Activated CD4-positive, alpha-beta memory T cell treated with anti-CD3 and anti-CD28 coated beads, Interleukin-2, amount 10 ng/mL, durations not matched to agents 7 days and 5 days (primary cell): ENCODE data around the gene CHSY1. TPM values are rescaled to one million over a fixed set of nuclear protein-coding genes. Genes with fewer than 3 reads are reported as not detected.
A peak's percentile ranks its signal among the peaks of the same experiment; 100 is the strongest.

Experiments used
- CTCF ChIA-PET: fragments of 350-600 bp; sonication (Branson Sonifier 250); formaldehyde crosslinking; loops from one replicate; lab custom pipeline; 2021; ENCODE audit warnings: antibody characterized with exemption, inconsistent platforms; lab: Charles Lee
- POLR2A ChIA-PET: fragments of 350-600 bp; sonication (Branson Sonifier 250); formaldehyde crosslinking; loops from one replicate; lab custom pipeline; 2021; ENCODE audit warnings: antibody characterized with exemption; lab: Charles Lee
- DNase-seq: peaks from one replicate; pipeline ENCODE4 v3.0.0-alpha.2; 2020
- H3K27ac Mint-ChIP-seq: one replicate; pipeline ENCODE4 v1.8.0; 2021; ENCODE audit warnings: mild to moderate bottlenecking, mixed read lengths
- H3K27me3 Mint-ChIP-seq: one replicate; pipeline ENCODE4 v1.8.0; 2021; ENCODE audit warnings: mixed read lengths
- H3K36me3 Mint-ChIP-seq: one replicate; pipeline ENCODE4 v1.8.0; 2021; ENCODE audit warnings: low read depth, mixed read lengths
- H3K4me1 Mint-ChIP-seq: one replicate; pipeline ENCODE4 v1.8.0; 2021; ENCODE audit warnings: mixed read lengths
- H3K4me3 Mint-ChIP-seq: one replicate; pipeline ENCODE4 v1.8.0; 2021; ENCODE audit warnings: mild to moderate bottlenecking, mixed read lengths
- H3K9me3 Mint-ChIP-seq: one replicate; pipeline ENCODE4 v1.8.0; 2021; ENCODE audit warnings: mixed read lengths
- total RNA-seq, 2 experiments: library from RNA; stranded (reverse); gene quantifications; one replicate each; pipeline ENCODE4 v1.2.3, GENCODE V29; 2021

CHSY1 gene
- total RNA-seq, 2 experiments from 2014 or later = 61.7 to 62.0 TPM

DNA sequence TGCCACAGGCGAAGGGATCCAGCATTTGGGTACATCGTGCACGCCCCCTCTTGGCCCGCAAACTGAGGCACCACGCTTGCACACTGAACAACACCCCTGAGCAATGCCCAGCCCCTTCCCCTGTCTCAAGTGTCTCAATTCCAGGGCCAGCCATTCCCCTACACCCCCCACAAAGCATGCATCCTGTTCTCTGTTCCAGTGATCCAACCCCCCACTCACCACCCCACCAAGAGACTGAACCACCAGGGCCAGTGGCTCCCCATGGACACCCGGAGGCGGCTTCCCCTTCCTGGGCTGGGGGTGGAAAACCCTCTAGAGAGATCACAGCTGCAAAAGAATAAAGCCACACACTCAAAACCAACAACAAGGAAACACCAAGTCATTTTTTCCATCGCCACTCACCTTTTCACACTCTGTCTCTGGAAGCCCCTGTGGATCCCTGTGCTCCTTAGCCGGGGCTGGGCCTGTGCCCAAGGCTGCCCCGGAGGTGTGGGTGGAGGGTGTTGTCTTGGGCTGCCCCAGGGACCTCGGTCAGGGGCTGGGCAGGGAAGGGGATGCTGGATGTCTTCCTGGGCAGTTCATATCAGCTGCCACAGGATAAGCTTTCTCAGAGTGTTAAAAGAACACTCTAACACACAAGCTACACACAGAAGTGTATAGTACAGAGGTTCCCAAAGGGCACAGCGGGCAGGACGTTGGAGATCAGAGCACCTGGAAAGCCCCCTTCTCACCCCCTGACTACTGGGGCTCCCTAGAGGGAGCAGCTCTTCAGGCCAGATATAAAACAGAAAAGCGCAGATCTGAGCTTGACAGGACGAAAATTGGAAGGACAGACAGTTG is 92.5 kb downstream of the CHSY1 start:
- H3K27ac Mint-ChIP-seq = no peak overlapping the region
- POLR2A ChIA-PET = interaction anchor here (0.8 to 1.9 kb wide), 5 partner anchors 8 to 40 kb away, joined by 3 to 5 read pairs (median 3); no protein-coding TSS in a partner anchor
- no peak overlapping the region for H3K4me3 Mint-ChIP-seq
- CTCF ChIA-PET = no interaction called here
- DNase-seq = peak; percentile 38
- H3K36me3 Mint-ChIP-seq = peaks cover 17% of the 10 kb centered on the region
- peaks cover 10% of the 10 kb centered on the region for H3K9me3 Mint-ChIP-seq
- peaks cover 47% of the 10 kb centered on the region for H3K4me1 Mint-ChIP-seq
- no peaks in the 10 kb centered on the region for H3K27me3 Mint-ChIP-seq

DNA sequence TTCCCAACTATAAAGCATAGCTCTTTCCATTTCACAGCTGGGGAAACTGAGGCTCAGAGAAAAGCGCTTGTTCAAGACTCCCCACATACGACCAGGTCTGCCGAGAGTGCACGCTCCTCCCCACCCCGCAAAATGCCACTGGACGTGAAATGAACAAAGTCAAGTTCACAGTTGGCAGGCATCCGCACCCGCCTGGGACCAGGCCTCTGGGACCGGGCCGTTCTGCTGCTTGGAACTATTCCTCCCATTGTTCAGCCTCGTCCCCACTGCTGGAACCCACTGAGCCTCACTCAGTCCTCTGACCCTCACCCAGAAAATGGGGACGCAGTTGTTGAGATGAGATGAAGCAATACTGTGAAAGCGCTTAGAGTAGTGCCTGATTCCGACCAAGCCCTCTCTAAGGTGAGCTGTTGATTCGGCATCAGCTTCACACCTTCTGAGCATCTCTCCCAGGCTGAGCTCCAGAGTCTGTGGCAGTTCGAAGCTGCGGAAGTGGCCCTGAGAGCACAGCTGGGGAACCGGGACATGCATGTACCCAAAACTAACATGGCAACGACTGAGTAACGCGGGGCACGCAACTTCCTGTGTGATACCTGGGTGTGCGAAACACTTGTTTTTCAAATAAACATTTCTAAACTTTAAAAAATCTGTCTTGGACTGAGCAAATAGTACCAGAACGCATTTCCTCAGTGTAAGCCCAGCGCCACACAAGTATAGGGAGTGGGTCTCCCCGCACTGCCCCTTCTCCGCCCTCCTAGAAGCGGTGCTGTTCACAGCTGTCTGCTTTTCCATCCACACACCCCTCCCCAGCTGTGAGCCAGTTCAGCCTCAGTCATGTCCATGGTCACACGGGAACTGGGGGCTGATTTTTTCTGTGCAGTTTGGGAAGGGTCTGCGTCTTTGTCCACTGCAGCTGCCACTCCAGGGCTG is 93.4 kb downstream of the CHSY1 start:
- Mint-ChIP-seq H3K27me3 (no peaks in the 10 kb centered on the region), H3K4me1 (peaks cover 46% of the 10 kb centered on the region), H3K4me3 (no peak overlapping the region), H3K36me3 (peaks cover 8% of the 10 kb centered on the region), H3K27ac (no peak overlapping the region), H3K9me3 (peaks cover under 1% of the 10 kb centered on the region)
- DNase-seq = no peak
- ChIA-PET POLR2A (interaction anchor here (0.9 to 1.9 kb wide), 2 partner anchors 8 to 9 kb away, joined by 3 to 5 read pairs; no protein-coding TSS in a partner anchor), CTCF (no interaction called here)

DNA sequence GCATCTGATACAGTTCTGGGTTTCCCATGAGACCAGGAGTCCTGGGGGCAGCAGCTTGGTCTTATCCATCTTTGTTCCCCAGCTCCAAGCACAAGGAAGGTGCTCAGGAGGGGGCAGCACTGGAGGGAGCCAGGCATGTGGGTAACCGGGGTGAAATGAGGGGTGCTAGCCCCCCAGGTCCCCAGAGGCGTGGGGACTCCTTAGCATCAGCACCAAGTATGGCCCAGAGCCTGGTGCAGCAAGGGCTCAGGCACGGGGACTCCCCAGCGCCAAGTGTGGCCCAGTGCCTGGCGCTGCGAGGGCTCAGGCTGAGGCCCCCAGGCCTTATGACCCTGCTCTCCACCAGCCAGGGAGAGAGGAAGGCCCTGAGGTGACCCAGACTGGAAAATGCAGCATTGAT is 94.1 kb downstream of the CHSY1 start:
- H3K36me3 Mint-ChIP-seq = peaks cover 7% of the 10 kb centered on the region
- H3K27ac Mint-ChIP-seq = no peak overlapping the region
- H3K9me3 Mint-ChIP-seq = no peaks in the 10 kb centered on the region
- H3K27me3 Mint-ChIP-seq = no peaks in the 10 kb centered on the region
- H3K4me3 Mint-ChIP-seq = no peak overlapping the region
- peaks cover 46% of the 10 kb centered on the region for H3K4me1 Mint-ChIP-seq
- DNase-seq = no peak
- POLR2A ChIA-PET = interaction anchor here (1.9 kb wide), 1 partner anchor 10 kb away, joined by 5 read pairs; no protein-coding TSS in a partner anchor
- CTCF ChIA-PET = no interaction called here

DNA sequence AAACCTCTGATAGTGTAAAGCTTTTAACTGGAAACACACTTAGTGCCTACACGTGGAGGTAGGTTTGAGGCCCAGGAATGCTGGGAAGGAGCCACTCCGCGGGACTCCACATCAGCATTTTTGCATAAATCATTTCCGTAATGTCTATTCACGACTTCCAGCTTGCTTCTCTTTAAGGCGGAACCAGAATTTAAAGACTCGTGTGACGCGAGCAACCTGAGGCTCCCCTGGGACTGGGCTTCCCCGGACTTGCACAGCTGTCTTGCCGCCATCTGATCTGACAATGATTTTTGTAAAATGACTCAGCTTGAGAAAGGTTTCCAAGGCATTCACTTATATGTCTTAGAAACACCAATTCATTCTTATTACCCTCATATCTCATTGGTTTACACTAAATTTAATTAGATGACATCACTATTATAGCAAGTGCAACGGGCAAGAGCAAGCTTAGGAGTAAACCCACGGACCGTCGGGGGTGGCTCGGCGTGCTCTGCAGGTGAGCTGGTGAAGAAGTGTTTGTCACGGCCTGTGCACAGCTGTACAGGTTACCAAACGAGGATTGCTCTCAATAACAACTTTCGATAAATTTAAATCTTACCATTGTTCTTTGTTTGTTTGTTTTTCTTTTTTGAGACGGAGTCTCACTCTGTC is 95.2 kb downstream of the CHSY1 start:
- ChIA-PET CTCF (no interaction called here), POLR2A (no interaction called here)
- no peak overlapping the region for H3K4me3 Mint-ChIP-seq

DNA sequence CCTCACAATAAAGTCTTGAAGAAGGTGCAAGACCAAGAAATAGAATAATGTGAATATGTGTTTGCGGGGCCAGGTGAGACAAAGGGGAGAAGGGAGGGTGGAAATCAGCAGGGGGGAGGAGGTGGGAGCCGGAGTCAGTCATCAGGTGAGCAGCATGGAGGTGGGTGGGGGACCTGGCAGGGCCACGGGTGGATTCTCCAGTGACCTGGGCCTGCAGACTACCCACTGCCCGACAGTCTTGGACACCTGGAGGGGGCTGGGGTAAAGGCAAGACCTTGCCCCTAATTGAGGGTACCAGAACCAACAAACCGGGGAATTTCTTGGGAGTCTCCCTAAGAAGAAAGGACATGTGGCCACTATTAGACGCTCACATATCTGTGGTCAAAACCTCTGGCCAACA is 95.8 kb downstream of the CHSY1 start:
- POLR2A ChIA-PET = no interaction called here
- Mint-ChIP-seq H3K27me3 (no peaks in the 10 kb centered on the region), H3K36me3 (peaks cover 5% of the 10 kb centered on the region), H3K4me3 (no peak overlapping the region), H3K4me1 (peaks cover 39% of the 10 kb centered on the region), H3K9me3 (no peaks in the 10 kb centered on the region), H3K27ac (no peak overlapping the region)
- DNase-seq = no peak
- CTCF ChIA-PET = no interaction called here

More for the DNA sequence above, 95.2 kb downstream of the CHSY1 start:
- no peak for DNase-seq
- Mint-ChIP-seq H3K4me1 (peaks cover 39% of the 10 kb centered on the region), H3K27me3 (no peaks in the 10 kb centered on the region), H3K9me3 (no peaks in the 10 kb centered on the region), H3K27ac (no peak overlapping the region), H3K36me3 (peaks cover 5% of the 10 kb centered on the region)

DNA sequence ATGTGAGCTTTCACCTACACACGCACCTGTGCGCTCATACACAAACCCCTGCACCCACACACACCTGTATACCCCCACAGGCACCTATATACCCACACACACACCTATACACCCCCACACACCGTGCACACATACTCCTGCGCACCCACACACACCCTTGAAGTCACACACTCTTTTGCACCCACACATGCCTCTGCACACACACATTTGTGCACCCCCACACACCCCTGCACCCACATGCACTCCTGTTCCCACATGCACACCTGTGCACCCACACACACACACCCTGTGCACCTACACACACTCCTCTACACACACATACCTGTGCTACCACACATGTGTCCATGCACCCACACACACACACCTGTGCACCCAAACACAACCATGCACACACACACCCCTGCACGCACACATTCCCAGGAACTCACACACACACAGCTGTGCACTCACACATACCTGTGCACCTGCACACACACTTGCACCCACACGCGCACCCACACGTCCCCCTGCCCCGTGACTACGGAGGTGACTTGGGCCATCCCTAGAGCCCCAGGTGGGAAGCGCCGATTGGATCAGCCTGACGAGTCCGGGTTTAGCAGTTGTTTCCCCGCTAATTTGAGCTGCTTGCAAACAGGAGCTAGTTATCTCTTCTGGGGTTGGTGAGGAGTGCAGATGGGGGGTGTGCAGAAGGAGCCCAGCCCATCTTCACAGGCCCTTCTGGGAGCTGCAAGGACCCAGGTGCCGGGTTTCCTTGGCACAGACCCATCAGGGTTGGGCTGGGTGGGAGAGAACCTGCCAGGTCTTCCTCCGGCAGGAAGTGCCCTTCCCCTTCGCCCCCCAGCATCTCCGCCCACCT is 97.8 kb downstream of the CHSY1 start:
- H3K9me3 Mint-ChIP-seq = no peaks in the 10 kb centered on the region
- H3K27ac Mint-ChIP-seq = no peak overlapping the region
- ChIA-PET POLR2A (interaction anchor here (1.6 kb wide), 1 partner anchor 14 kb away, joined by 5 read pairs; no protein-coding TSS in a partner anchor), CTCF (interaction anchor here (2.4 kb wide), 1 partner anchor 14 kb away, joined by 11 read pairs; no protein-coding TSS in a partner anchor)
- DNase-seq = no peak
- H3K4me1 Mint-ChIP-seq = peaks cover 33% of the 10 kb centered on the region
- H3K4me3 Mint-ChIP-seq = no peak overlapping the region
- H3K27me3 Mint-ChIP-seq = no peaks in the 10 kb centered on the region
- no peaks in the 10 kb centered on the region for H3K36me3 Mint-ChIP-seq

DNA sequence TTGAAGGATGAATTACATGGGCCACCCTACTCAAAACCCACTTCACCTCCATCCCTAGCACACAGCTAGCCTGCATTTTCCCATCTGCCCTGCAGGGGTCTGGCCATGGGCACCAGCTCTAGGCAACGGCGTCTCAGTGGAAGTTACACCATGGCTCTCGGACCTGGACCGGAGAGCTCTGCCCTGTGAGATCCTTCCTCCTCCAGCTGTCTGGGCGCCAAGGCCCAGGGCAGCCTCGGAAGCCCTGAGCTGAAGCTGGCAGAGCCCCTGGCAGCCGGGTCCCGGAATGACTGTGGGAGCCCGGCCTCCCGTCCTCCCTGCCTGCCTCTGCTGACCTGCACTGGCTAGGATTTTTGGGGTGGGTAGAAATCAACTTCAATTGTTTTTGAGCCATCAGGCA is 98.9 kb downstream of the CHSY1 start:
- Mint-ChIP-seq H3K27me3 (no peaks in the 10 kb centered on the region), H3K4me1 (peaks cover 34% of the 10 kb centered on the region), H3K36me3 (no peaks in the 10 kb centered on the region), H3K27ac (no peak overlapping the region), H3K9me3 (no peaks in the 10 kb centered on the region), H3K4me3 (no peak overlapping the region)
- CTCF ChIA-PET = interaction anchor here (1.0 to 2.4 kb wide), 4 partner anchors 11 to 89 kb away, joined by 3 to 11 read pairs (median 4); no protein-coding TSS in a partner anchor
- DNase-seq = no peak
- POLR2A ChIA-PET = interaction anchor here (0.8 to 1.6 kb wide), 2 partner anchors 15 to 96 kb away, joined by 3 to 5 read pairs; no protein-coding TSS in a partner anchor

DNA sequence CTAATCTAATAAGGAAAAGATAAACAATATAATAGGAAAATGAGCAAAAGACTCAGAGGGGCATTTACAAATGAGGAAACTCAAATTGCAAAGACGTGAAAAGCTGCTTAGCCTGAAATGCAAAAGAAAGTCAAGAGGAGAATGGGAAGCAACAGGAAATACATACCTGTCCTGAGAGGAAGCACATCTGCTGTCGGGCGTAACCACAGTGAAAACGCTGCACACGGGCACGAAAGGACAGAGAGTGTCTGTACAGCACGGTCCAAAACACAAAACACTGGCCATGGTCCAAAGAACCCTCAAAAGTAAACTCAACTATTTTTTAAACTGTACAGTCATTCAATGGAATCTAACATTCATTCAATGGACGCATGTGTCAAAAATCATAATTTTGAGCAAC is 100.6 kb downstream of the CHSY1 start:
- Mint-ChIP-seq H3K4me1 (peaks cover 38% of the 10 kb centered on the region), H3K27me3 (peaks cover 2% of the 10 kb centered on the region), H3K36me3 (no peaks in the 10 kb centered on the region), H3K9me3 (no peaks in the 10 kb centered on the region), H3K4me3 (no peak overlapping the region), H3K27ac (no peak overlapping the region)
- CTCF ChIA-PET = interaction anchor here (0.6 kb wide), 1 partner anchor 10 kb away, joined by 3 read pairs; no protein-coding TSS in a partner anchor
- POLR2A ChIA-PET = interaction anchor here (1.2 kb wide), 1 partner anchor 119 kb away, joined by 3 read pairs; no protein-coding TSS in a partner anchor
- no peak for DNase-seq

DNA sequence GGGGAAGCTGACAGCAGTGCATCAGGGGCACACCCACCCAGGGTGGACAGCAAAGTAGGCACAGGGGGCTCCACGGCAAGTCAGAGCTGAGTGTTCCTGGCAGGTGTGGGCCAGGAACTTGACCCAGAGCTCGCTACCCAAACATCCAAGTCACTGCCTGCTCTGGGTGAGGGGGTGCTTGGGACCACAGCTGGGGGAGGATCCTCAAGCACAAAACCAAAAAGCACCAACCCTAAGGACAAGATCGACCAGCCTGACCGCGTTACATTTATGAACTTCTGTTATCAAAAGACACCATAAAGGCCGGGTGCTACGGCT is 101.2 kb downstream of the CHSY1 start:
- H3K27me3 Mint-ChIP-seq = peaks cover 8% of the 10 kb centered on the region
- CTCF ChIA-PET = interaction anchor here (0.6 kb wide), 1 partner anchor 11 kb away, joined by 3 read pairs; no protein-coding TSS in a partner anchor
- POLR2A ChIA-PET = interaction anchor here (1.2 to 1.3 kb wide), 3 partner anchors 8 to 120 kb away, joined by 3 read pairs; no protein-coding TSS in a partner anchor
- H3K9me3 Mint-ChIP-seq = no peaks in the 10 kb centered on the region
- no peak overlapping the region for H3K4me3 Mint-ChIP-seq
- H3K27ac Mint-ChIP-seq = no peak overlapping the region
- DNase-seq = no peak
- no peaks in the 10 kb centered on the region for H3K36me3 Mint-ChIP-seq
- peaks cover 44% of the 10 kb centered on the region for H3K4me1 Mint-ChIP-seq

DNA sequence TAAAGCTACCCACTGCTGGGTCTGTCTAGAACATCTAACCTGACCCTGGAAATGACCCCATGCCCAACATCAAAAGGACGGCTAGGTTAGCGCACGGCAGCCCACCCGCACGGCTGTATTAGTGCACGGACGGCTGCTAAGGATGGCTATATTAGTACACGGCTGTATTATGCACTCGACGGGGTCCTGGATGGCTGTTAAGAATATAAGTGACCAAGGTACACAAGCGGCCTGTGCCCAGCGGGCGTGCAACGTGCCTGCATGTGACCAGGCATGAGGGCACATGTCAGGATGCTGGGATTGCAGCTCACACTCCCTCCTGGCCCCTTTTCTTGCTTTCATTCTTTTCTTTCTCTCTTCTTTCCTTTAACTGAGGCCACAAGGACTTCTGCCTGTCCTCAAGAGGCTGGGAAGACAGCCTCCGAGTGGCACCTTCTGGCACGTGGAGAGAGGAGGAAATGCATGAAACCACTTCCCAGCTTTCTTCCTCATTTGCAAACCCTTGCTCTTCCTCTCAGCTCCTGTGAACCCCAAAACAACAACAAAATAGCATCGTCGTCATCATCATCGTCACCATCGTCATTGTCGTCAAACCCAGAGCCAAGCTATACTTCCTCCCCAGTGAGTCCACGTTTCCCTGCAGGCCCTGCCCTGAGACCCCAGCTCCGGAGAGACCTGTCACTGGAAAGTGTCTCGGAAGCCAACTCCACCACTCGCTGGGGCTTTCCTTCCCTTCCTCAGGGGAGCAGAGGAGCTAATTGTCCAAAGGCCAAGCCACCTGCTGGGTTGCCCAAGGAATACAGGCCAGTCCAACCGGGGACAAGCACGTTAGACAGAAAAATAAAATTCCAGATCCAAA is 101.8 kb downstream of the CHSY1 start:
- DNase-seq = no peak
- peaks cover 8% of the 10 kb centered on the region for H3K27me3 Mint-ChIP-seq
- ChIA-PET CTCF (interaction anchor here (1.2 kb wide), 1 partner anchor 12 kb away, joined by 4 read pairs; no protein-coding TSS in a partner anchor), POLR2A (interaction anchor here (1.2 to 1.3 kb wide), 3 partner anchors 9 to 120 kb away, joined by 3 read pairs; no protein-coding TSS in a partner anchor)
- peaks cover 48% of the 10 kb centered on the region for H3K4me1 Mint-ChIP-seq
- no peaks in the 10 kb centered on the region for H3K36me3 Mint-ChIP-seq
- H3K4me3 Mint-ChIP-seq = no peak overlapping the region
- no peaks in the 10 kb centered on the region for H3K9me3 Mint-ChIP-seq
- no peak overlapping the region for H3K27ac Mint-ChIP-seq
